Measurements from ENCODE around the gene ITIH2.

- TF ChIP-seq CTCF (IDR thresholded peaks at IDR 0.05) (no peak), POLR2A (IDR thresholded peaks at IDR 0.05) (no peak)
Observed at GRCh38 chr10:7767209-7767608, 64.1 kb downstream of the ITIH2 start.
